Esophagus squamous epithelium (tissue), 4 donors: ENCODE results near the gene RAB9A.

Experiments used
- CTCF ChIP-seq, 6 experiments: fragments of 450-650 bp in 4 of 6; fragments of 200-600 bp in 2 of 6; sonication (generic) in 2 of 6; IDR thresholded peaks; one replicate each; pipeline ENCODE4 v1.5.1; 2016 to 2019; ENCODE audit warnings: antibody characterized with exemption in 6 of 6, mild to moderate bottlenecking in 4 of 6, moderate library complexity in 4 of 6
- POLR2A ChIP-seq, 4 donors: fragments of 450-650 bp; IDR thresholded peaks; one replicate each; pipeline ENCODE4 v1.6.1; 2017; ENCODE audit warnings: antibody characterized with exemption in 4 of 4, mild to moderate bottlenecking in 4 of 4, moderate library complexity in 3 of 4

DNA sequence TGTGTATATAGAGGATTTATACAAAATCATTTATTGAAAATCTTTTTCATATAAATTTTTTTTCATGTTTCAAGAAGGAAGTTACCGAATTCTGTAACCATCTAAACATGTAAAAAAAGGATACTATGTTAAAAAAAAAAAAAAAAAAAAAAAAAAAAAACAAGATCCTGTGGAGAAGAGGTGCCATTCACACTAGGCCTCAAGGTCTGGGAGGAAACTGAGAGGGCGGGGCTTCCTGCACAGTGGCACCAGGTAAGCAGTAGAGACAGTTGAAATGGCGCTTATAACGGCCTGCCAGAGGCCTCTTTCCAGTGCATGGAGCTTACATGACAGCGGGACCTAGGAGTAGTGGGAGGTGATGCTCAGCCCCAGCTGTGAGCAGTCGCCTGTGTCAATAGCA lies 28.0 kb downstream of the RAB9A start:
- no peak for TF ChIP-seq CTCF (IDR thresholded peaks at IDR 0.05)
- TF ChIP-seq POLR2A (IDR thresholded peaks at IDR 0.05) = no peak
